Liver (tissue), 9 donors: ENCODE data around the gene RAPGEF4. TPM values are rescaled to one million over a fixed set of nuclear protein-coding genes. Genes with fewer than 3 reads are reported as not detected.
A peak's percentile ranks its signal among the peaks of the same experiment; 100 is the strongest.

Source experiments
- DNase-seq: peaks from one replicate; pipeline ENCODE4 v3.0.0-alpha.2; 2017; ENCODE audit warnings: low spot score
- H3K27ac ChIP-seq, 2 donors: one replicate each; pipeline ENCODE4 v1.7.0; 2013; ENCODE audit warnings: inconsistent platforms in 2 of 2, low read length in 2 of 2, control low read depth in 1 of 2, low read depth in 1 of 2, mild to moderate bottlenecking in 1 of 2
- H3K27me3 ChIP-seq, 4 donors: one replicate each; pipeline versions ENCODE4 v1.6.1 to v1.7.0; 2013; ENCODE audit warnings: low read length in 3 of 4, inconsistent platforms in 1 of 4, mild to moderate bottlenecking in 1 of 4, moderate library complexity in 1 of 4; ENCODE audit not compliant: control insufficient read depth in 4 of 4, insufficient read depth in 4 of 4
- H3K36me3 ChIP-seq, 4 donors: one replicate each; pipeline versions ENCODE4 v1.6.1 to v1.7.0; 2013; ENCODE audit warnings: low read length in 3 of 4, mild to moderate bottlenecking in 3 of 4, low read depth in 1 of 4, moderate library complexity in 1 of 4; ENCODE audit not compliant: control insufficient read depth in 4 of 4, insufficient read depth in 3 of 4
- H3K4me1 ChIP-seq, 4 donors: one replicate each; pipeline versions ENCODE4 v1.6.1 to v1.7.0; 2013; ENCODE audit warnings: low read length in 3 of 4, mild to moderate bottlenecking in 3 of 4, moderate library complexity in 1 of 4; ENCODE audit not compliant: control insufficient read depth in 4 of 4, insufficient read depth in 4 of 4
- H3K4me3 ChIP-seq, 3 donors: one replicate each; pipeline versions ENCODE4 v1.6.1 to v1.7.0; 2013; ENCODE audit warnings: low read length in 3 of 3, control low read depth in 1 of 3, low read depth in 1 of 3, mild to moderate bottlenecking in 1 of 3
- H3K9ac ChIP-seq, 2 donors: one replicate each; pipeline ENCODE4 v1.7.0; 2013; ENCODE audit warnings: low read length in 2 of 2, mild to moderate bottlenecking in 2 of 2, moderate library complexity in 2 of 2, control low read depth in 1 of 2, low read depth in 1 of 2
- H3K9me3 ChIP-seq, 4 donors: one replicate each; pipeline versions ENCODE4 v1.6.1 to v1.7.0; 2013; ENCODE audit warnings: low read length in 3 of 4; ENCODE audit not compliant: control insufficient read depth in 4 of 4
- EGR1 ChIP-seq, 2 donors: IDR thresholded peaks; 2 replicates each; pipeline ENCODE4 v1.6.1; 2016 to 2018; ENCODE audit warnings: antibody characterized with exemption in 2 of 2, low read depth in 2 of 2
- FOXA1 ChIP-seq: IDR thresholded peaks from 2 replicates; pipeline ENCODE4 v1.6.1; 2016; ENCODE audit warnings: antibody characterized with exemption
- FOXA2 ChIP-seq: IDR thresholded peaks from 2 replicates; pipeline ENCODE4 v1.6.1; 2016; ENCODE audit warnings: antibody characterized with exemption
- GABPA ChIP-seq, 2 donors: IDR thresholded peaks in 1 of 2; conservative IDR thresholded peaks in 1 of 2; 2 replicates each; pipeline ENCODE4 v1.6.1; 2016; ENCODE audit warnings: antibody characterized with exemption in 2 of 2, mild to moderate bottlenecking in 1 of 2, moderate library complexity in 1 of 2
- HNF4A ChIP-seq, 2 donors: conservative IDR thresholded peaks; 2 replicates each; pipeline ENCODE4 v1.6.1; 2016; ENCODE audit warnings: antibody characterized with exemption in 2 of 2, mild to moderate bottlenecking in 2 of 2
- HNF4G ChIP-seq: IDR thresholded peaks from 2 replicates; pipeline ENCODE4 v1.6.1; 2016; ENCODE audit warnings: antibody characterized with exemption
- JUND ChIP-seq, 2 donors: IDR thresholded peaks; 2 replicates each; pipeline ENCODE4 v1.6.1; 2016; ENCODE audit warnings: antibody characterized with exemption in 2 of 2
- RAD21 ChIP-seq, 2 donors: IDR thresholded peaks; 2 replicates each; pipeline ENCODE4 v1.6.1; 2016; ENCODE audit warnings: antibody characterized with exemption in 2 of 2, mild to moderate bottlenecking in 2 of 2
- RXRA ChIP-seq, 2 donors: IDR thresholded peaks; 2 replicates each; pipeline ENCODE4 v1.6.1; 2017 to 2018; ENCODE audit warnings: antibody characterized with exemption in 2 of 2, mild to moderate bottlenecking in 1 of 2
- SP1 ChIP-seq: IDR thresholded peaks from 2 replicates; pipeline ENCODE4 v1.6.1; 2018; ENCODE audit warnings: antibody characterized with exemption, mild to moderate bottlenecking
- TAF1 ChIP-seq: conservative IDR thresholded peaks from 2 replicates; pipeline ENCODE4 v1.6.1; 2016; ENCODE audit warnings: antibody characterized with exemption, mild to moderate bottlenecking
- YY1 ChIP-seq: IDR thresholded peaks from 2 replicates; pipeline ENCODE4 v1.6.1; 2016; ENCODE audit warnings: antibody characterized with exemption, mild to moderate bottlenecking
- WGBS: extraction: QIAGEN DNeasy Blood & Tissue Kit; methylation state at CpG from one replicate; pipeline ENCODE4 v1.1.7; 2013; 5-methylcytosine and 5-hydroxymethylcytosine counted together
- polyA plus RNA-seq, 2 donors: library from polyadenylated mRNA; stranded (reverse) in 1 of 2; unstranded in 1 of 2; fragments of 200-250 nt in 1 of 2; fragments of >200 nt in 1 of 2; fragmentation: Nextera tagmentation in 1 of 2; extraction: Ambion mirVana in 1 of 2; gene quantifications; one replicate each; pipeline versions ENCODE4 v1.2.1 to v1.2.3, GENCODE V29; 2013 to 2015
- total RNA-seq, 2 donors: library from RNA; depleted of rRNA; stranded (reverse); fragments of >200 nt; gene quantifications; one replicate each; pipeline ENCODE4 v1.2.3, GENCODE V29; 2014
- TF ChIP-seq, protein P1 (sequence below): IDR thresholded peaks from 2 replicates; pipeline ENCODE4 v1.6.1; 2016; ENCODE audit warnings: antibody characterized with exemption
- TF ChIP-seq, protein P2 (sequence below): IDR thresholded peaks from 2 replicates; pipeline ENCODE4 v1.6.1; 2016; ENCODE audit warnings: antibody characterized with exemption
- TF ChIP-seq, protein P3 (sequence below): IDR thresholded peaks from 2 replicates; pipeline ENCODE4 v1.6.1; 2016; ENCODE audit warnings: antibody characterized with exemption
- TF ChIP-seq, protein P4 (sequence below): fragments of 150-350 bp; IDR thresholded peaks from 2 replicates; pipeline ENCODE4 v1.5.1; 2017; ENCODE audit warnings: improper control_type of control experiment, low read depth, low read length; ENCODE audit not compliant: missing input control
- TF ChIP-seq, protein P5 (sequence below): IDR thresholded peaks from 2 replicates; pipeline ENCODE4 v1.6.1; 2016; ENCODE audit warnings: antibody characterized with exemption, mild to moderate bottlenecking
- donor health status: healthy.
- donor health status: healthy.
- donor health status: healthy.
- donor health status: healthy.
- donor health status: healthy.

RAPGEF4 gene
- total and polyA plus RNA-seq, 4 donors, result 1.5 to 18.2 (median 8.3) TPM

DNA sequence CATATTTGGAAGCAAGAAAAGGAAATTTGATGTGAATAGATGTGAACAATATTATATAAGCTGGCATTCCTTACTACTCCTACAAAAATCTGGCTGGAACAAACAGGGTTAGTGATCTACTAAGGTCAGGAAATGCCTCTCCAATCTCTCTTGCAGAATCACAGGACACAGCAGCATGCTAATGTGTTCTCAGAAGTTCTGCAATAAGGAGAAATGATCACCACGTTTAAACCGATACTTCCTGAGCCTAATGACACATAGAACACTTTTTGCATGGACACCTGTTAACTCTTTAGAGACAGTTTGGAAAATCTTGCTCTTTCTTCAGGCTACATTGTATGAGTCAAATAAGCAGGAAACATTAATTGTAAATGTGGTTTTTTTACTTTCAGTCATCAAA lies 250.4 kb downstream of the RAPGEF4 start:
- H3K36me3 ChIP-seq, result peaks cover 0 to 14% (median 10%) of the 10 kb centered on the region in 4 donors
- 6% methylated on average over 2 of the region's 2 CpGs for WGBS
- TF ChIP-seq SP1 (no peak), JUND (IDR thresholded peaks at IDR 0.05) (no peak), EGR1 (IDR thresholded peaks at IDR 0.05; ENCODE audit: low read depth in 2 of 2) (no peak), RXRA (IDR thresholded peaks at IDR 0.05) (no peak), FOXA1 (no peak), TAF1 (no peak), HNF4A (conservative IDR thresholded peaks at IDR 0.05) (no peak), GABPA (IDR thresholded peaks at IDR 0.05 in 1 of 2, conservative IDR thresholded peaks at IDR 0.05 in 1 of 2) (no peak), YY1 (no peak), HNF4G (no peak)
- TF ChIP-seq, protein P1, sequence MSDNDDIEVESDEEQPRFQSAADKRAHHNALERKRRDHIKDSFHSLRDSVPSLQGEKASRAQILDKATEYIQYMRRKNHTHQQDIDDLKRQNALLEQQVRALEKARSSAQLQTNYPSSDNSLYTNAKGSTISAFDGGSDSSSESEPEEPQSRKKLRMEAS, result no peak
- TF ChIP-seq, protein P2, sequence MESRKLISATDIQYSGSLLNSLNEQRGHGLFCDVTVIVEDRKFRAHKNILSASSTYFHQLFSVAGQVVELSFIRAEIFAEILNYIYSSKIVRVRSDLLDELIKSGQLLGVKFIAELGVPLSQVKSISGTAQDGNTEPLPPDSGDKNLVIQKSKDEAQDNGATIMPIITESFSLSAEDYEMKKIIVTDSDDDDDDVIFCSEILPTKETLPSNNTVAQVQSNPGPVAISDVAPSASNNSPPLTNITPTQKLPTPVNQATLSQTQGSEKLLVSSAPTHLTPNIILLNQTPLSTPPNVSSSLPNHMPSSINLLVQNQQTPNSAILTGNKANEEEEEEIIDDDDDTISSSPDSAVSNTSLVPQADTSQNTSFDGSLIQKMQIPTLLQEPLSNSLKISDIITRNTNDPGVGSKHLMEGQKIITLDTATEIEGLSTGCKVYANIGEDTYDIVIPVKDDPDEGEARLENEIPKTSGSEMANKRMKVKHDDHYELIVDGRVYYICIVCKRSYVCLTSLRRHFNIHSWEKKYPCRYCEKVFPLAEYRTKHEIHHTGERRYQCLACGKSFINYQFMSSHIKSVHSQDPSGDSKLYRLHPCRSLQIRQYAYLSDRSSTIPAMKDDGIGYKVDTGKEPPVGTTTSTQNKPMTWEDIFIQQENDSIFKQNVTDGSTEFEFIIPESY, result no peak
- TF ChIP-seq, protein P3, sequence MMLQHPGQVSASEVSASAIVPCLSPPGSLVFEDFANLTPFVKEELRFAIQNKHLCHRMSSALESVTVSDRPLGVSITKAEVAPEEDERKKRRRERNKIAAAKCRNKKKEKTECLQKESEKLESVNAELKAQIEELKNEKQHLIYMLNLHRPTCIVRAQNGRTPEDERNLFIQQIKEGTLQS, result no peak
- TF ChIP-seq, protein P4, sequence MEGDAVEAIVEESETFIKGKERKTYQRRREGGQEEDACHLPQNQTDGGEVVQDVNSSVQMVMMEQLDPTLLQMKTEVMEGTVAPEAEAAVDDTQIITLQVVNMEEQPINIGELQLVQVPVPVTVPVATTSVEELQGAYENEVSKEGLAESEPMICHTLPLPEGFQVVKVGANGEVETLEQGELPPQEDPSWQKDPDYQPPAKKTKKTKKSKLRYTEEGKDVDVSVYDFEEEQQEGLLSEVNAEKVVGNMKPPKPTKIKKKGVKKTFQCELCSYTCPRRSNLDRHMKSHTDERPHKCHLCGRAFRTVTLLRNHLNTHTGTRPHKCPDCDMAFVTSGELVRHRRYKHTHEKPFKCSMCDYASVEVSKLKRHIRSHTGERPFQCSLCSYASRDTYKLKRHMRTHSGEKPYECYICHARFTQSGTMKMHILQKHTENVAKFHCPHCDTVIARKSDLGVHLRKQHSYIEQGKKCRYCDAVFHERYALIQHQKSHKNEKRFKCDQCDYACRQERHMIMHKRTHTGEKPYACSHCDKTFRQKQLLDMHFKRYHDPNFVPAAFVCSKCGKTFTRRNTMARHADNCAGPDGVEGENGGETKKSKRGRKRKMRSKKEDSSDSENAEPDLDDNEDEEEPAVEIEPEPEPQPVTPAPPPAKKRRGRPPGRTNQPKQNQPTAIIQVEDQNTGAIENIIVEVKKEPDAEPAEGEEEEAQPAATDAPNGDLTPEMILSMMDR, result no peak
- TF ChIP-seq, protein P5, sequence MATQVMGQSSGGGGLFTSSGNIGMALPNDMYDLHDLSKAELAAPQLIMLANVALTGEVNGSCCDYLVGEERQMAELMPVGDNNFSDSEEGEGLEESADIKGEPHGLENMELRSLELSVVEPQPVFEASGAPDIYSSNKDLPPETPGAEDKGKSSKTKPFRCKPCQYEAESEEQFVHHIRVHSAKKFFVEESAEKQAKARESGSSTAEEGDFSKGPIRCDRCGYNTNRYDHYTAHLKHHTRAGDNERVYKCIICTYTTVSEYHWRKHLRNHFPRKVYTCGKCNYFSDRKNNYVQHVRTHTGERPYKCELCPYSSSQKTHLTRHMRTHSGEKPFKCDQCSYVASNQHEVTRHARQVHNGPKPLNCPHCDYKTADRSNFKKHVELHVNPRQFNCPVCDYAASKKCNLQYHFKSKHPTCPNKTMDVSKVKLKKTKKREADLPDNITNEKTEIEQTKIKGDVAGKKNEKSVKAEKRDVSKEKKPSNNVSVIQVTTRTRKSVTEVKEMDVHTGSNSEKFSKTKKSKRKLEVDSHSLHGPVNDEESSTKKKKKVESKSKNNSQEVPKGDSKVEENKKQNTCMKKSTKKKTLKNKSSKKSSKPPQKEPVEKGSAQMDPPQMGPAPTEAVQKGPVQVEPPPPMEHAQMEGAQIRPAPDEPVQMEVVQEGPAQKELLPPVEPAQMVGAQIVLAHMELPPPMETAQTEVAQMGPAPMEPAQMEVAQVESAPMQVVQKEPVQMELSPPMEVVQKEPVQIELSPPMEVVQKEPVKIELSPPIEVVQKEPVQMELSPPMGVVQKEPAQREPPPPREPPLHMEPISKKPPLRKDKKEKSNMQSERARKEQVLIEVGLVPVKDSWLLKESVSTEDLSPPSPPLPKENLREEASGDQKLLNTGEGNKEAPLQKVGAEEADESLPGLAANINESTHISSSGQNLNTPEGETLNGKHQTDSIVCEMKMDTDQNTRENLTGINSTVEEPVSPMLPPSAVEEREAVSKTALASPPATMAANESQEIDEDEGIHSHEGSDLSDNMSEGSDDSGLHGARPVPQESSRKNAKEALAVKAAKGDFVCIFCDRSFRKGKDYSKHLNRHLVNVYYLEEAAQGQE, result no peak
- H3K27me3 ChIP-seq, result no peaks in the 10 kb centered on the region
- peak overlapping the region; percentile 2 to 23 for H3K9ac ChIP-seq
- H3K4me3 ChIP-seq, result no peak overlapping the region
- no peak for DNase-seq
- H3K9me3 ChIP-seq, result no peaks in the 10 kb centered on the region
- peaks cover 0 to 14% (median 6%) of the 10 kb centered on the region in 4 donors for H3K4me1 ChIP-seq
- H3K27ac ChIP-seq, result peak overlapping the region; percentile 81 to 87

DNA sequence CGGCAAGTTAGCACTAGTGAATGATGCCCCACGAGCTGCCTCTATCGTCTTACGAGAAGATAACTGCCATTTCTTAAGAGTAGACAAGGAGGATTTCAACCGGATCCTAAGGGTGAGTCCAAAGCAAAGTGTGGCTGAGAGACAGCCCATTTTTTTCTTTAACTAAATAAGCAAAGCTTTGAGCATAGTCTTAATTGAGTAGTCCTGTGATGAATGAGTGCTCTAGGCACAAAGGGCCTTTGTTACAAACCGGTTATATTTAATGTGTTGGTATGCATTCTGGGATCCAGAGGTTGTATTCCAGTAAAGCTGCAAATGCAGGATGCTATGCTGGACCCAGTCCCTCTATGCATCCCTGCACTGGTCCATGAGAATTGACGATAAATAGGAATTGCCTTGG lies 253.1 kb downstream of the RAPGEF4 start:
- no peak for DNase-seq
- Histone ChIP-seq H3K9ac (no peak overlapping the region), H3K36me3 (peaks cover 0 to 18% (median 13%) of the 10 kb centered on the region in 4 donors), H3K4me3 (no peak overlapping the region), H3K27me3 (no peaks in the 10 kb centered on the region), H3K4me1 (peaks cover 0 to 14% (median 6%) of the 10 kb centered on the region in 4 donors), H3K27ac (no peak overlapping the region), H3K9me3 (no peaks in the 10 kb centered on the region)
- TF ChIP-seq, protein P4, result no peak
- TF ChIP-seq RXRA (IDR thresholded peaks at IDR 0.05) (no peak), FOXA2 (no peak), TAF1 (no peak), HNF4G (no peak), RAD21 (IDR thresholded peaks at IDR 0.05) (no peak), EGR1 (IDR thresholded peaks at IDR 0.05; ENCODE audit: low read depth in 2 of 2) (no peak), SP1 (no peak), HNF4A (conservative IDR thresholded peaks at IDR 0.05) (no peak)
- TF ChIP-seq, protein P3, result no peak
- TF ChIP-seq, protein P2, result no peak
- WGBS, result 96% methylated on average over 7 of the region's 7 CpGs
